Ascending aorta (tissue), 2 donors: Measurements from ENCODE around the gene PCARE. TPM values are rescaled to one million over a fixed set of nuclear protein-coding genes. Genes with fewer than 3 reads are reported as not detected.

Source experiments
- DNase-seq, 2 donors: peaks; one replicate each; pipeline ENCODE4 v3.0.0-alpha.2; 2019; ENCODE audit warnings: low spot score in 2 of 2
- H3K27ac ChIP-seq, 2 donors: fragments of 200-600 bp; sonication (generic); one replicate each; pipeline ENCODE4 v1.5.1; 2016 to 2017; ENCODE audit warnings: mild to moderate bottlenecking in 1 of 2
- H3K27me3 ChIP-seq: fragments of 200-600 bp; sonication (generic); one replicate; pipeline ENCODE4 v1.5.1; 2017
- H3K36me3 ChIP-seq, 2 donors: fragments of 200-600 bp; sonication (generic); one replicate each; pipeline ENCODE4 v1.5.1; 2016
- H3K4me1 ChIP-seq, 2 donors: fragments of 200-600 bp; sonication (generic); one replicate each; pipeline ENCODE4 v1.5.1; 2016 to 2017; ENCODE audit warnings: mild to moderate bottlenecking in 1 of 2
- H3K4me3 ChIP-seq, 2 donors: fragments of 200-600 bp; sonication (generic); one replicate each; pipeline ENCODE4 v1.5.1; 2016 to 2017; ENCODE audit warnings: mild to moderate bottlenecking in 1 of 2
- H3K9me3 ChIP-seq, 2 donors: fragments of 200-600 bp; sonication (generic); one replicate each; pipeline ENCODE4 v1.5.1; 2016
- intact Hi-C: fragments of 100-400 bp; cut with DNase I; formaldehyde crosslinking; loops from one replicate; pipeline ENCODE4 v1.15.1; 2023
- total RNA-seq: library from RNA; depleted of rRNA; stranded (reverse); fragments of >200 nt; gene quantifications from one replicate; pipeline ENCODE4 v1.1.0, GENCODE V29; 2016
- TF ChIP-seq, protein P1 (sequence below), 3 experiments: fragments of 200-600 bp in 2 of 3; fragments of 450-650 bp in 1 of 3; sonication (generic) in 2 of 3; IDR thresholded peaks; one replicate each; pipeline ENCODE4 v1.5.1; 2016 to 2019; ENCODE audit warnings: antibody characterized with exemption in 3 of 3, mild to moderate bottlenecking in 1 of 3, moderate library complexity in 1 of 3

The PCARE gene
- total RNA-seq, 1 donor from 2014 or later: not detected

DNA sequence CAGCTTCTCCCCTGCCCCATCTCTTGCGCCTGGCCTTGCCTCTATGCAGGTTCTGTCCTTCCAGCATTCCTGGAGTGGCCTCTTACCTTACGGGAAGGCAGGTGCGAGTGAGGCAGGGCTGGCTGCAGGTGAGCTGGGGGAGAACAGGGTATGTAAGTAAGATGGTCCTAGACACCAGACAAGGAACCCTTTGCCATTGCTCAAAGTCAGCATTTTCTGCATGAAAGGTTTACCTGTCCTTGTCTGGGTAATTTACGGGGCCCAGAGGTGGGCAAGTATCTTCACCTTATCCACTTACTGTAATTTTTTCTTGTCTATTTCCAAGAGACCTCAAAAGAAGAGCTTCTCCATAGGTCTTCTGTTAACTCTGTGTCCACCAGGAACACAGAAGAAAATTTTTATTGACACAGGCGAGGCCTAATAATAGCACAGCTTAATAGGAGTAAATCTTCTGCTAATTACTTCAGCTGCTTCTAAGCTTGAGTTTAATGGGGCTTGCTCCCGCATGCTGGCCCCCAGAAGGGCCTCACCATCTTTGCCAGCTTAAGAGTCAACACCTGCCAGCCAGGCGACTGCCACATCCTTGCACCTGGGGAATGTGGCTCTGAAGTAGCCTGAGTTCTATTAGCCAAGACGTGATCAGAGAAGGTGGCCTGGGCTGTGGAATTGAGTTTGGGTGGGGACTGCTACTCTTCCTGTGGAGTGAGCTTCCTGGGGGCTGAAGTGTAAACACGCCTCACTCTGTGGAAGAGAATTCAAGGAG lies 27.1 kb downstream of the PCARE start:
- DNase-seq: no peak
- H3K27me3 ChIP-seq: no peaks in the 10 kb centered on the region
- H3K27ac ChIP-seq: no peak overlapping the region
- H3K9me3 ChIP-seq: no peaks in the 10 kb centered on the region
- intact Hi-C loops: no loop called here
- TF ChIP-seq, protein P1, sequence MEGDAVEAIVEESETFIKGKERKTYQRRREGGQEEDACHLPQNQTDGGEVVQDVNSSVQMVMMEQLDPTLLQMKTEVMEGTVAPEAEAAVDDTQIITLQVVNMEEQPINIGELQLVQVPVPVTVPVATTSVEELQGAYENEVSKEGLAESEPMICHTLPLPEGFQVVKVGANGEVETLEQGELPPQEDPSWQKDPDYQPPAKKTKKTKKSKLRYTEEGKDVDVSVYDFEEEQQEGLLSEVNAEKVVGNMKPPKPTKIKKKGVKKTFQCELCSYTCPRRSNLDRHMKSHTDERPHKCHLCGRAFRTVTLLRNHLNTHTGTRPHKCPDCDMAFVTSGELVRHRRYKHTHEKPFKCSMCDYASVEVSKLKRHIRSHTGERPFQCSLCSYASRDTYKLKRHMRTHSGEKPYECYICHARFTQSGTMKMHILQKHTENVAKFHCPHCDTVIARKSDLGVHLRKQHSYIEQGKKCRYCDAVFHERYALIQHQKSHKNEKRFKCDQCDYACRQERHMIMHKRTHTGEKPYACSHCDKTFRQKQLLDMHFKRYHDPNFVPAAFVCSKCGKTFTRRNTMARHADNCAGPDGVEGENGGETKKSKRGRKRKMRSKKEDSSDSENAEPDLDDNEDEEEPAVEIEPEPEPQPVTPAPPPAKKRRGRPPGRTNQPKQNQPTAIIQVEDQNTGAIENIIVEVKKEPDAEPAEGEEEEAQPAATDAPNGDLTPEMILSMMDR (IDR thresholded peaks at IDR 0.05): no peak
- H3K4me1 ChIP-seq: no peaks in the 10 kb centered on the region
- H3K36me3 ChIP-seq: no peaks in the 10 kb centered on the region
- H3K4me3 ChIP-seq: no peak overlapping the region

DNA sequence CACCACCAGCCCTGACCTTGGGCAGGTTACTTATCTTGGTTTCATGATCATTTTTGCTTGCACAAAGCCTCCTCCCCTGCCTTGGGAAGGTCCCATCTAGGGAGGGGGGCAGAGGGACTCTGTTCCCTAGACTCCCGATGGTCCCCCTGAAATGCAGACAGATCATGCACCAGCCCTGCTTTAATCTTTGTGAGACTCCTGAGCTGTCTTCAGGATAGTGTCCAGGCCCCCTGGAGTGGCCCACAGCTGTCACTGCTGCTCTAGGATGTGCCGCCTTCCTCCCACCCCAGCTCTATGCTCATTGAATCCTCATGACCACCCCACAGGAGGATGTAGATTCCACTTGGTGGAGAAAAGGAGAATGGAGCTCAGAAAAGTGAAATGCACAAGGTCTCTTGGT lies 28.0 kb downstream of the PCARE start:
- Histone ChIP-seq H3K27ac (no peak overlapping the region), H3K27me3 (no peaks in the 10 kb centered on the region), H3K4me3 (no peak overlapping the region), H3K4me1 (no peaks in the 10 kb centered on the region), H3K36me3 (no peaks in the 10 kb centered on the region), H3K9me3 (no peaks in the 10 kb centered on the region)
- intact Hi-C loops: no loop called here
- no peak for DNase-seq
- TF ChIP-seq, protein P1 (IDR thresholded peaks at IDR 0.05): no peak

DNA sequence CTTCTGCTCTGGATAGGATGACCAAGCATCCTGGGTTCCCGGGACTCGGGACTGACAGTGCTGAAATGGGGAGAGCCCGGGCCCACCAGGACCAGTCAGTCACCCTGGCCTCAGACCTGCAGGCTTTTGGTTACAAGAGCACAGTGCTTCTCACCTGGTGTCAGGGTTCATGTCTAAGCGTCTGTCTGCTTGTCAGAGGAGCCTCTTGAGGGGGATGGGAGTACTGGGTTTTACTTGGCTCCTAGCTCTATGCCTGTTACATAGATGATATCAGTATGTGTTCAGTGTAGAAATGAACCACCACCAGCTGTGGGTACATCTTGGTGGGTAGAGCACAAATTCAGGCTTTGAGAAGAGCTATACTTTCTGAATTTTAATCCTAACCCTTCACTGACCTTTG lies 29.9 kb downstream of the PCARE start:
- no peaks in the 10 kb centered on the region for H3K27me3 ChIP-seq
- no peak overlapping the region for H3K27ac ChIP-seq
- DNase-seq: no peak
- no peaks in the 10 kb centered on the region for H3K36me3 ChIP-seq
- no peak overlapping the region for H3K4me3 ChIP-seq
- no peaks in the 10 kb centered on the region for H3K9me3 ChIP-seq
- no peaks in the 10 kb centered on the region for H3K4me1 ChIP-seq
- TF ChIP-seq, protein P1 (IDR thresholded peaks at IDR 0.05): no peak
- intact Hi-C loops: no loop called here

DNA sequence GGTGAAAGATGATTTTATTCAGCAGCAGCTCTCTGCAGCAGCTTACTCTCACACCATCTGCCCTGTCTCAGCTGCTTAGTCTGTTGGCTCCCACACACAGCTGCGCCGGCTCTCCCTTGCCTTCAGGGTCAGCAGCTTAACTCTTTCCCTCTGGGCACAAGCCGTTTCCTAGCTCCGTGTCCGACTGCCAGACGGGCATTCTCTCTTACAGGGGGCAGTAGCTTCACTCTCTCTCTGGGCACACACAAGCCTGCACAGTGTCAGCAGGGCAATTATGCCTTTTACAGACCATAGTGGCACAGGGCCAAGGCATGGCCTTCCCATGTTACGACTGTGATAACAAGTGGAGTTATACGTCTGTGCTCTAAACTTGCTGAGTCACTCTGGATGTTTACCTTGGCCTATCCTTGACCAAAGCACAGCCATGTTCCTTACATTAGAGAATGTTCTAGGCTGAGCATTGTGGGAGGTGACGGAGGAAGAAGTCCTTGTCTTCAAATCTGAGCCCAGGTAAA lies 31.7 kb downstream of the PCARE start:
- Histone ChIP-seq H3K4me1 (no peaks in the 10 kb centered on the region), H3K4me3 (no peak overlapping the region), H3K27me3 (no peaks in the 10 kb centered on the region), H3K9me3 (no peaks in the 10 kb centered on the region), H3K27ac (no peak overlapping the region), H3K36me3 (no peaks in the 10 kb centered on the region)
- DNase-seq: no peak
- TF ChIP-seq, protein P1 (IDR thresholded peaks at IDR 0.05): no peak
- intact Hi-C loops: no loop called here

DNA sequence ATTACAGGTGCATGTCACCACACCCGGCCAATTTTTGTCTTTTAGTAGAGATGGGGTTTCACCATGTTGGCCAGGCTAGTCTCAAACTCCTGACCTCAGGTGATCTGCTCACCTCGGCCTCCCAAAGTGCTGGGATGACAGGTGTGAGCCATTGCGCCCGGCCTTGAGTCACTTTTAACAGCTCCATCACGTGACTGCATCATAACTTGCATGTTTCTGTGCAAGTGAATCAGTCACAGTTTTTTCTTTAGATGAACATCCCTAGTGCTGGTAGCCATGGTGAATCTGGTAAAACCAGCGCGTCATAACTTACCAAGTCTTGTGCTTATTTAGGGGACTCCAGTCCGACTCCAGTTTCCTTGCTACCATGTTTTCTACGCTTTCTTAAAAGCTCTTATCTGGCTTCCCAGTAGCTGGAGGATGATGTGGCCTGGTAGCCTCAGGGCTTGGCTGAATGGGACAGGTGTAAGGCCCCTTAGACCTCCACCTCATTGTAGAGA lies 33.1 kb downstream of the PCARE start:
- H3K4me3 ChIP-seq: no peak overlapping the region
- no peaks in the 10 kb centered on the region for H3K9me3 ChIP-seq
- intact Hi-C loops: no loop called here
- no peaks in the 10 kb centered on the region for H3K27me3 ChIP-seq
- TF ChIP-seq, protein P1 (IDR thresholded peaks at IDR 0.05): no peak
- H3K36me3 ChIP-seq: no peaks in the 10 kb centered on the region
- no peak overlapping the region for H3K27ac ChIP-seq
- H3K4me1 ChIP-seq: no peaks in the 10 kb centered on the region
- DNase-seq: no peak
